GM03348 (cell line): Measurements from ENCODE around the gene DBNDD1.
"Not testable (repeated sequence)": the region's sequence is repeated elsewhere in the genome, so short reads cannot be mapped to it uniquely, and the experiment has no call there.

Experiments used
- DNase-seq: peaks from one replicate; pipeline ENCODE4 v3.0.0; 2012; ENCODE audit warnings: low spot score

DBNDD1 gene

DNA sequence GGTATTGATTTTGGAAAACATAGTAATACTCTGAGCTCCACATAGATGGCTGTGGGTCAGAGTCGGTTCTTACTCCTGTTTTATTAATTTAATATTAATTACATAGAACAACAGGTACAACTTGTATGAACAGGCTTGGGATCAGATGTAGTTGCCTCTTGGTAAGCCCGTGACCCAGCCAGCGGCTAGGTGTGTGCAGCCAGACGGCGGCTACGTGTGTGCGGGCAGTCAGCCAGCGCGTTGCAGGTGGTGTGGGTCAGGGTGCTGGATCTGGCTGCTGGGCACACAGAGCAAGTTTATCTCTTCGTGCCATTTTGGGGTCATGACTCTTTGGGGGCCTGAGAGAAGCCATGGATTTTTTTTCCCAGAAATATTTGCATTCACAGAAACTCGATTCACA lies 30.3 kb downstream of the DBNDD1 start:
- no peak for DNase-seq

DNA sequence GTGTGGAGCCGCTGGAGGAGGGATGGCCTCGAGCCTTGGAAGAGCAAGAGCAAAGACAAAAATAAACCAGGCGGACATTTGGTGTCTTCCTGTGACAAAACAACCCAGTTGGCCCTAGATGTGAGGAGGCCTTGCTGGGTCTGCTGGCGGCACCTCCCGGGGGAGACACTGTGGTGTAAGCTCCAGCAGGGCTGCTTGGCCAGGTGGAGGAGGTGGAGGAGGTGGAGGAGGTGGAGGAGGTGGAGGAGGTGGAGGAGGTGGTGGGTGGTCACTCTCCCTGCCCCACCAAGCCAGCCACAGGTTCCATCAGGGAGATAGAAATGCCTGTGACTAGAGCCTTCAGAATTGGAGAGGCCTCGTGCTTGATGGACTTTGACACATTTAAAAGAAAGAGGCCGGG lies 32.1 kb downstream of the DBNDD1 start:
- no peak for DNase-seq

GRCh38 chr16:89986600-89986999 lies 32.7 kb downstream of the DBNDD1 start:
- DNase-seq = no peak

DNA sequence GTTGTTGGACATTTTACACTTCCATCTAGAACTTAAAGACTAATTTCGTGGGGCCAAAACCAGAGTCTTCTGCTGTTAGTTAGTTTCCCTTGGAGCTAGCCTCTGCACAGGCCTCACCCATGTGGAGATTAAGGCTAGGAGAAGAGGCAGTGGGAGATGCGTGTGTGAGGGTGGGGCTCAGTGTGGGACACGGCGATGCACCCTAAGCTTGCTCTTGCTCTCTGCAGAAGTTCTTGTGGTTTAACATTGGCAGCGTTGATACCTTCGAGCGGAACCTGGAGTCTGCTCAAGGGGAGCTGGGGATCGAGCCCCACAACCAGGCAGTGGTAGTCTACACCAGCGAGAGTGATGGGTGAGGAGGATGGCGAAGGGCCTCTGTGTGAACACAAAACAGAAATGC lies 34.0 kb downstream of the DBNDD1 start:
- no peak for DNase-seq

GRCh38 chr16:89984216-89984615 lies 35.0 kb downstream of the DBNDD1 start:
- DNase-seq = no peak

DNA sequence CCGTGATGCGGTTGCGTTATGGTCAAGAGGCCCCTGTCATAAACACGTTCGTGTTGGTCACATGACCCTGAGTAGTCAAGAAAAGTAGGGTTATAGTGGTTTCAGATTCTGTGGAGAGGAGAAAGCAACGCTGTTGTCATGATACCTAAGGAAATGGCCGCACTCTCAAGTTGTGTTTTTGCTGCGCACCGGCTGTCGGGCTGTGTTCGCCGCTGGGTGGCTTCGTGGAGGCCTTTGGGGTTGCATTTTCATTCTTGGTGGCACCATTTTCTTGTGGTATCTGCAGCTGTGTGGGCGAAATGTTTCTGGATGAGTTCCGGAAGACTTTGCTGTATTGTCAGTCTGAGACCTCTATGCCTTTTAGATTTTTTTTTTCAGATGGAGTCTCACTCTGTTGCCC lies 35.7 kb downstream of the DBNDD1 start:
- DNase-seq = no peak

- no peak for DNase-seq
Measured at GRCh38 chr16:89982318-89982717, 36.9 kb downstream of the DBNDD1 start.

- DNase-seq = no peak
Measured at GRCh38 chr16:89981414-89981813, 37.8 kb downstream of the DBNDD1 start.

GRCh38 chr16:89974870-89975269 lies 44.4 kb downstream of the DBNDD1 start:
- DNase-seq = no peak

DNA sequence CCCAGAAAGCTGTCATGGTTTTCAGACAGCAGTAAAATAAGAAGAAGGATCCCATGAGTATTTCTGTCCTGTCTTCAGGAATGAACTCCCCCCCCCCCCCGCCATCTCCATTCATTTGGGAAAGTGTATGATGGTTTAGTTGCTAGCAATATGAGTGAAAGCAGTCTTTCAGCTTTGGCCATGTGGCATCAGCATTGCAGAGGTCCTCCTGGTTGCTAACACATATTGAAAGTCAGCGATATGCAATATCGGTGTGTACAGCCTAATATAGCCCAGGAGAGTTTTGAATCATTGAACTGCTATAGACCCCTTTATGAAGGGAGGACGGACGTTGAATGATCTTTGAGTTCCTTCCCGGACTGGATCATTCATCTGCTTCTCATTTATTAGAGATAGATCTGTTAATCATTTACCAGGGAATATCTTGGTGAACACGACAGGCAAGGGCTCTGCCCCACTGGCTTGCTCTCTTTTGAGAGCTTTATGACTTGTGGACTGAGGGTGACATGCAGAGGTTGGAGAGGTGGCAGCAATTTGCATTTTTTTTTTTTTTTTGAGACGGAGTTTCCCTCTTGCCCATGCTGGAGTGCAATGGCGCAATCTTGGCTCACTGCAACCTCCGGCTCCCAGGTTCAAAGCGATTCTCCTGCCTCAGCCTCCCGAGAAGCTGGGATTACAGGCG lies 45.5 kb downstream of the DBNDD1 start:
- DNase-seq = no peak

GRCh38 chr16:89973235-89973634 lies 46.0 kb downstream of the DBNDD1 start:
- no peak for DNase-seq

DNA sequence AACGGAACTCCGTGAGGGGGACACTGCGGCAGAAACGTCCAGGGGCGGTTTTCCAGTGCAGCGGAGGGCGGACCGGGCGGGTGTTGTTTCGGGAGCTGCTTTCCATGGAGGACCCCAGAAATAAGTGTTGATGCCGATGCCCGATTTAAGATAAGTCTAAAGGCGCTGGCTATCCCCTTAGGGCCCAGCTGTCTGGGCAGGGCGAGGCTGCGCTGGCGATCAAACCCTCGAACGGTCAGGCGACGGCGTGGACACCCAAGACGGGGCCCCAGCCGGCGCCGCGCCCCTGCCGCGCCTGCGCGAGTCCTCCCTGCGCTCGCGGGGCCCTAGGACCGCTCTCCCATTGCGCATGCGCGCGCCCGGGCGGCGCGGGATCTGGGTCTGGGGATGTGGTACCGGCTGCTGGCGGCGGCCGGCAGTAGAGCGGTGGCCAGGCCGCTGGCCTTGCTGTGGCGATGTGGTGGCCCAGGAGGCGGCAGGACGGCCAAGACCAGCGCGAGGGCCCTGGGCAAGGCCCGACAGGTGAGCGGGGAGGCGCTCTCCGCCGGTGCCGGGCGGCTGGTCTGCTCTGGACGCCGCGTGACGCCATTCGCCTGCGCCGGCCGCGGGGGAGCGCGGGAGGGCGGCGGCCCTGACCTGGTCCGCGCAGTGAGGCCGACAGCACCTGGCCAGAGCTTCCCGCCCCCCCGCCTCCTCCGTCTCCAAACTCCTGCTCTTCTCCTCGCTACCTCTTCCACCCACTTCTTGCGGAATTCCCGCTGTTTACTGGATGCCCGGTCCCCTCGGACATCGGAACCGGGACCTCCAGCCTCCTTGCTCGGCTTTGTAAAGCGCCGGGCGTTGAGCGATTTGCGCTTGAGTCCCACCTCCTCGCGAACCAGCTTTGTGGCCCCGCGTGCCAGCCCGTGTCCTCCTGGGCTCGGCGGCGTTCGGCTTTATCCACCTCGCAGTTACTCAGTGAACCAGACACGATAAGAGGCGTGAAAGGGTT lies 46.7 kb downstream of the DBNDD1 start:
- DNase-seq = peak; percentile 100

GRCh38 chr16:89971495-89972243 lies 47.6 kb downstream of the DBNDD1 start:
- no peak for DNase-seq

- no peak for DNase-seq
Measured at GRCh38 chr16:89969741-89970410, 49.4 kb downstream of the DBNDD1 start.

- not testable (repeated sequence) for DNase-seq
Measured at GRCh38 chr16:89968074-89968473, 51.2 kb downstream of the DBNDD1 start.

DNA sequence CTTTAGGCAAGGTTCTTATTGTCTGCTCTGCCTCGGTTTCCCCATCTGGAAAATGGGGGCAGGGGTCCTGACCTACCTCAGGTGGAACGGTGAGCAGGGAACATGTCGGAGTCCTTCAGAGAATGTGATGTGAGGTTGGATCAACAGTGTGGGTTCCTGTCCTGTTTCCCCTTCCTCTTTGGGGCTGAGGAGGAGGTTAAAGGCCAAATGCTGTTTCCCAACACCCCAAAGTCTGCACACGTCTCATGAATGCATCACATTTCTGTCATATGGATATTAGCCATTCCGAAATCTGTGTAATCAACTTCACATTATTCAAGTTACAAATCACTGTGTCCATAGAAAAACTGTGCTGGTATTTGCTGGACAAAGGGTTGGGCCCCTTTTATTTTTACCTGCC lies 51.8 kb downstream of the DBNDD1 start:
- not testable (repeated sequence) for DNase-seq

GRCh38 chr16:89966756-89967155 lies 52.5 kb downstream of the DBNDD1 start:
- no peak for DNase-seq

GRCh38 chr16:89965447-89966225 lies 53.6 kb downstream of the DBNDD1 start:
- DNase-seq = no peak

DNA sequence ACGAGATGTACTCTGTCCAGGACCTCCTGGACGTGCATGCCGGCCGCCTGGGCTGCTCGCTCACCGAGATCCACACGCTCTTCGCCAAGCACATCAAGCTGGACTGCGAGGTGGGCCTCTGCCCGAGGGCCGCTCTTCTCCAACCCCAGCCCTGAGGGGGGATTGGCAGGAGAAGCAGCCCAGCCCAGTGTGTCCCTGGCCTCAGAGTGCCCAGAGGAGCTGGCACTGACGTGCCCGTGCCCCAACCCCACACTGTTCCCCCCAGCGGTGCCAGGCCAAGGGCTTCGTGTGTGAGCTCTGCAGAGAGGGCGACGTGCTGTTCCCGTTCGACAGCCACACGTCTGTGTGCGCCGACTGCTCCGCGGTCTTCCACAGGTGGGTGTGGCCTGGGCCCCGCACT lies 55.1 kb downstream of the DBNDD1 start:
- DNase-seq = no peak

DNA sequence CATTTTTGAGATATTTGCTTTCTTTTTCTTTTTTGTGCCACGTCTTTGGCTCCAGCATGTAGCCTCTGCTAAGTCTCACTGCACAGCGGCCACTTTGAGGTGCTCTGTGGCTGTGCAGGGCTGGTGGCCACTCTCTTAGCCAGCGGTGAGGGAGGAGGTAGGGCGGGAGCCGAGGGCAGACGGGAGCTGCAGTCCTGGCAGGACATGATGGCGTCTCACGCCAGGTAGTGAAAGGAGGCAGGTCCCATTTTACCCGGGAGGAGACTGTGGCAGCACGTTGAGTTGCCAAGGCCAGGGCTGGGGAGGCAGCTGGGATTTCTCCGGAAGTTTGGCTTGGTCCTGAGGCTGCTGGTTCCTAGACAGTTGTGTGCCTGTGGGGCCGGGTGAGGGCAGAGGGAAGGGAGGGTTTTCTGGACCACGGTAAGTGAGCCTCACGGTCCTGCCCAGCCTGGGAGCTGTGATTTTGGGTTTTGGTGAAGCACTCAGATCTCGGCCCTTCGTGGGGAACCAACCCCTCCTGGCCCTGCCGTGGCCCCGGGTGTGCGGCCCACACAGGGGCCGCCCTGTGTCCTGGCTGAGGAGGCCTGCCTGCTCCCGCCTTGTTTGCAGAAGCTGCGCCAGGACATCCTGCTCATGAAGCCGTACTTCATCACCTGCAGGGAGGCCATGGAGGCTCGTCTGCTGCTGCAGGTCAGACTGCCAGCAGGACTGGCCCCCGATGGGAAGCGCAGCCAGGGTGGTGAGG lies 56.3 kb downstream of the DBNDD1 start:
- DNase-seq = no peak
